ENCODE results near the gene RAB31. TPM values are rescaled to one million over a fixed set of nuclear protein-coding genes. Genes with fewer than 3 reads are reported as not detected.

RAB31 gene
- total and polyA plus RNA-seq, 2 of the 13 experiments (the other 11 are each of a cell fraction or from before 2014, with no cell fraction given) = 1.1 to 1.7 TPM

DNA sequence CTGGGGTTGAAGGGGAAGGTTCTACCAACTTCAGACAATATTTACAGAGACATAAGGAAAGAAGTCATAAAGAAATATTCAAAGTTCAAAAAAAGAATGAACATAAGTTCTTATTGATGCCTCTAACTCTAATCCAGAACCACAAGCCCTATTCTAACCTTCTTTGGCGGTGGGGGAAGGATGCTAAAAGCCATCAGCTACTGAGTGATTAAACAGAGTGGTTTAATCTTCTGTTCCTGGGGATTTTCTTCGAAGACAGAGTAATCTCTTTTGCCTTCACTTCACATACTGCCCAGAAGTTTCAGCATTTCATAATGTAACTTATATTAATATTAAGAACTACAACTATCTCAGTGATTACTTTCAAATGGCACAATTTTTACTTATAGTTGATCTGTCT is 126.5 kb downstream of the RAB31 start (continued):
- TF ChIP-seq RAD21 (CRISPR knock-in tag; IDR thresholded peaks at IDR 0.05) (no peak), ZNF607 (CRISPR knock-in tag; IDR thresholded peaks at IDR 0.05; ENCODE audit: borderline replicate concordance) (no peak), ARID2 (CRISPR knock-in tag; IDR thresholded peaks at IDR 0.05; ENCODE audit: borderline replicate concordance) (no peak), HOXA3 (CRISPR knock-in tag; IDR thresholded peaks at IDR 0.05) (no peak), ATF7 (IDR thresholded peaks at IDR 0.05) (no peak), ATF7 (CRISPR knock-in tag; IDR thresholded peaks at IDR 0.05) (no peak), MLLT10 (CRISPR knock-in tag; IDR thresholded peaks at IDR 0.05) (no peak), ZNF251 (CRISPR knock-in tag; IDR thresholded peaks at IDR 0.05) (no peak), SMAD1 (CRISPR knock-in tag; IDR thresholded peaks at IDR 0.05; ENCODE audit: borderline replicate concordance, low read depth) (no peak)
- TF ChIP-seq, protein P1, sequence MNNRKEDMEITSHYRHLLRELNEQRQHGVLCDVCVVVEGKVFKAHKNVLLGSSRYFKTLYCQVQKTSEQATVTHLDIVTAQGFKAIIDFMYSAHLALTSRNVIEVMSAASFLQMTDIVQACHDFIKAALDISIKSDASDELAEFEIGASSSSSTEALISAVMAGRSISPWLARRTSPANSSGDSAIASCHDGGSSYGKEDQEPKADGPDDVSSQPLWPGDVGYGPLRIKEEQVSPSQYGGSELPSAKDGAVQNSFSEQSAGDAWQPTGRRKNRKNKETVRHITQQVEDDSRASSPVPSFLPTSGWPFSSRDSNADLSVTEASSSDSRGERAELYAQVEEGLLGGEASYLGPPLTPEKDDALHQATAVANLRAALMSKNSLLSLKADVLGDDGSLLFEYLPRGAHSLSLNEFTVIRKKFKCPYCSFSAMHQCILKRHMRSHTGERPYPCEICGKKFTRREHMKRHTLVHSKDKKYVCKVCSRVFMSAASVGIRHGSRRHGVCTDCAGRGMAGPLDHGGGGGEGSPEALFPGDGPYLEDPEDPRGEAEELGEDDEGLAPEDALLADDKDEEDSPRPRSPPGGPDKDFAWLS (CRISPR knock-in tag; IDR thresholded peaks at IDR 0.05; ENCODE audit: borderline replicate concordance) = no peak

DNA sequence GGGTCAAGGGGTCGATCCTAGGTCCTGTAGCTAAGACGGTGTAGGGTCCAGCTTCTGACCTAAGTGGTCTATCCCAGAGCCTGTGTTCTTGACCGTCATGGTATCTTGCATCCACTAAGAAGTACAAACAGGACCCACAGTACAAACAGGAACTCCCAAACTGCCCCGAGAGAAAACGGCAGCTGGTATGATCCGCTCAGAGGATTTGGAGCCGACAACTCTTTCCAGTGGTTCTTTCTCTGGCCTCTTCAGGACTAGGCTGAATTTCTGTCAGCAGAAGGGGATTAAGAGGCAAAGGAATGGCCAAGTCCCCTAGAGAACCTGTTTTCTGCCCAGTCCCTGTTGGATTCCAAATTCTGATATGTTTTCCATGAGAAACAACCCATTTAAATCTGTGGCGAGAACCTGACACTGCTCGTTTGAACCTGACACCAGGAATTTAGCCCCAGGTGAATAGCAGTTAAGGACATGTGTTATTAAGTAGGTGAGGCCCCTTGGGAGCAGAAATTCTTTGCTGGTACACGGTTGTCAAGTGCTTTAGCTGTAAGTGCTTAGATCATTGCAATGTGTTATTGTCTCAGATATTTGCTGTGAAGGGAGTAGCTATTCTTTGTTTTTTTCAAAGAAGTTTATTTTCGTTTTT is 127.1 kb downstream of the RAB31 start:
- H3K27ac ChIP-seq (ENCODE audit: extremely low read length, insufficient read depth, low read length) = no peak overlapping the region
- TF ChIP-seq CBX5 (CRISPR knock-in tag; IDR thresholded peaks at IDR 0.05; ENCODE audit: borderline replicate concordance) = no peak
- no peak for TF ChIP-seq FOXK1 (CRISPR knock-in tag; IDR thresholded peaks at IDR 0.05; ENCODE audit: borderline replicate concordance, low read depth)
- TF ChIP-seq, protein P2, sequence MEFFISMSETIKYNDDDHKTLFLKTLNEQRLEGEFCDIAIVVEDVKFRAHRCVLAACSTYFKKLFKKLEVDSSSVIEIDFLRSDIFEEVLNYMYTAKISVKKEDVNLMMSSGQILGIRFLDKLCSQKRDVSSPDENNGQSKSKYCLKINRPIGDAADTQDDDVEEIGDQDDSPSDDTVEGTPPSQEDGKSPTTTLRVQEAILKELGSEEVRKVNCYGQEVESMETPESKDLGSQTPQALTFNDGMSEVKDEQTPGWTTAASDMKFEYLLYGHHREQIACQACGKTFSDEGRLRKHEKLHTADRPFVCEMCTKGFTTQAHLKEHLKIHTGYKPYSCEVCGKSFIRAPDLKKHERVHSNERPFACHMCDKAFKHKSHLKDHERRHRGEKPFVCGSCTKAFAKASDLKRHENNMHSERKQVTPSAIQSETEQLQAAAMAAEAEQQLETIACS (CRISPR knock-in tag; IDR thresholded peaks at IDR 0.05) = no peak
- no peak for TF ChIP-seq PHF20 (CRISPR knock-in tag; IDR thresholded peaks at IDR 0.05)
- TF ChIP-seq IKZF1 (IDR thresholded peaks at IDR 0.05) = no peak
- no peak for TF ChIP-seq TCF12 (IDR thresholded peaks at IDR 0.05)
- no peak for TF ChIP-seq TCF12 (CRISPR knock-in tag; IDR thresholded peaks at IDR 0.05)
- TF ChIP-seq ARNT (IDR thresholded peaks at IDR 0.05) = no peak
- TF ChIP-seq, protein P3, sequence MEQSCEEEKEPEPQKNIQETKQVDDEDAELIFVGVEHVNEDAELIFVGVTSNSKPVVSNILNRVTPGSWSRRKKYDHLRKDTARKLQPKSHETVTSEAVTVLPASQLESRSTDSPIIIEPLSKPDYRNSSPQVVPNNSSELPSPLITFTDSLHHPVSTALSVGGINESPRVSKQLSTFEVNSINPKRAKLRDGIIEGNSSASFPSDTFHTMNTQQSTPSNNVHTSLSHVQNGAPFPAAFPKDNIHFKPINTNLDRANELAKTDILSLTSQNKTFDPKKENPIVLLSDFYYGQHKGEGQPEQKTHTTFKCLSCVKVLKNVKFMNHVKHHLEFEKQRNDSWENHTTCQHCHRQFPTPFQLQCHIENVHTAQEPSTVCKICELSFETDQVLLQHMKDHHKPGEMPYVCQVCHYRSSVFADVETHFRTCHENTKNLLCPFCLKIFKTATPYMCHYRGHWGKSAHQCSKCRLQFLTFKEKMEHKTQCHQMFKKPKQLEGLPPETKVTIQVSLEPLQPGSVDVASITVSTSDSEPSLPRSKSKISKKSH (CRISPR knock-in tag; IDR thresholded peaks at IDR 0.05; ENCODE audit: borderline replicate concordance) = no peak
- TF ChIP-seq CHD4 (IDR thresholded peaks at IDR 0.05; ENCODE audit: borderline replicate concordance, low read length) = no peak

More for the DNA sequence above, 127.1 kb downstream of the RAB31 start:
- no peak overlapping the region for H3K9ac ChIP-seq (ENCODE audit: insufficient read depth, low read depth, low read length)
- no peaks in the 10 kb centered on the region for H3K79me2 ChIP-seq (ENCODE audit: insufficient read depth, low read length)
- DNase-seq (ENCODE audit: low spot score) = no peak
- FAIRE-seq = no peak
- H3K9me3 ChIP-seq (ENCODE audit: low read length) = no peaks in the 10 kb centered on the region
- H3K36me3 ChIP-seq (replicated peaks in 1 of 2; ENCODE audit: control insufficient read depth in 1 of 2, insufficient read depth in 2 of 2, low read length in 2 of 2) = no peaks in the 10 kb centered on the region
- H3K4me1 ChIP-seq (ENCODE audit: insufficient read depth, low read length) = no peaks in the 10 kb centered on the region
- WGBS (ENCODE audit: low lambda C conversion rate) = 58% methylated on average over 11 of the region's 11 CpGs
- no peak overlapping the region for H3K4me3 ChIP-seq (replicated peaks in 1 of 3; ENCODE audit: insufficient read depth in 1 of 3, low read depth in 2 of 3, low read length in 3 of 3)
- H3K27me3 ChIP-seq (ENCODE audit: control insufficient read depth in 1 of 2, insufficient read depth in 2 of 2, low read length in 2 of 2) = peaks cover 0 to 9% of the 10 kb centered on the region in 2 experiments; a peak in 3 of 5 replicates
- ATAC-seq = no peak
- H2AFZ ChIP-seq (ENCODE audit: low read length) = no peak overlapping the region
- ChIA-PET CTCF (ENCODE audit: low intra/inter-chr PET ratio, low total read pairs) (no interaction called here), POLR2A (no interaction called here)
- no TSS peak for BruUV-seq (replicated peaks)
- in situ Hi-C loops (cut with HindIII; ENCODE audit: extremely low pct_ligation_motif_present, low pct_unique_long_range_greater_than_20kb) = no loop called here
- intact Hi-C loops (cut with micrococcal nuclease; ENCODE audit: unreplicated experiment) = no loop called here
- H3K4me2 ChIP-seq (ENCODE audit: low read depth, low read length) = no peak overlapping the region
- no peaks in the 10 kb centered on the region for H4K20me1 ChIP-seq (ENCODE audit: insufficient read depth, low read length)
